Suppressor macrophage treated with lipopolysaccharide for 4 hours (primary cell): ENCODE data around the gene TPM1.
"Not testable (repeated sequence)": the region's sequence is repeated elsewhere in the genome, so short reads cannot be mapped to it uniquely, and the experiment has no call there.

Source experiments
- DNase-seq: peaks from one replicate; pipeline ENCODE4 v3.0.0-alpha.2; 2020

TPM1 gene

DNA sequence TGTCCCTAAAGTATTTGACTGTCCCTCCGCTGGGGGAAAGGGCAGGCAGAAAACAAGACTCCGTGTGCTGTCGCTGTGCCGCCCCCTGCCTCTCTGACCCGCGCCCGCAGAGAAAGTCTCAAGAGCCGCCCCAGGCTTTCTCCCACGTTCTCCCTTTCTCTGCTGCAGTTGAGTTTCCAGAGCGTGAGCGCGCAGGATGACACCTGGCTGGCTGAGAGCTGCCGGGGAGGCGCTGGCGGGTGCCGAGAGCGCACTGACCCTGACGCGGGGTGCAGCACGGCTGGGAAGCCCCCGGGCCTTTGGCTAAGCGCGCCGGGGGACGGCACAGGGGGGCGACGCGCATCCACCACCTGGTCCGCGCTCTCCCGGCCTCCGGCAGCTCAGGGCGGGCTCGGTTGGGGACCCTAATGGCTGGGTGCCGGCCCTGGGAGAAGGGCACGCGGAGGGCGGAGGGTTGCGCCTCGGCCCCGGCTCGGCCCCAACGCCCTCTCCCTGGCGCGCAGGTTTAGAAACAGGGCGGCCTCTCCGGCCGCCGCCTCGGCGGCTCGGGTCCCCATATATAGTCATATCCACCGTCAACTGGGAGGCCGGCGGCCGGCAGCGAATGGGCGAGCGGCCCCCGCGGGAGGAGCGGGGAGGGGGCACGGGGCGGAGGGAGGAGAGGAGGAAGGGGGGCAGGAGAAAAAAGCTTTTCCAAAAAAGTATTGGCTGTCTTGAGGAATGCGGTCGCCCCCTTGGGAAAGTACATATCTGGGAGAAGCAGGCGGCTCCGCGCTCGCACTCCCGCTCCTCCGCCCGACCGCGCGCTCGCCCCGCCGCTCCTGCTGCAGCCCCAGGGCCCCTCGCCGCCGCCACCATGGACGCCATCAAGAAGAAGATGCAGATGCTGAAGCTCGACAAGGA lies at the start of gene TPM1:
TSS of gene TPM1 (plus strand) at position 774 of the 903 bp plus-strand sequence. CDS start at position 857, 83 bp downstream.
- DNase-seq = no peak

DNA sequence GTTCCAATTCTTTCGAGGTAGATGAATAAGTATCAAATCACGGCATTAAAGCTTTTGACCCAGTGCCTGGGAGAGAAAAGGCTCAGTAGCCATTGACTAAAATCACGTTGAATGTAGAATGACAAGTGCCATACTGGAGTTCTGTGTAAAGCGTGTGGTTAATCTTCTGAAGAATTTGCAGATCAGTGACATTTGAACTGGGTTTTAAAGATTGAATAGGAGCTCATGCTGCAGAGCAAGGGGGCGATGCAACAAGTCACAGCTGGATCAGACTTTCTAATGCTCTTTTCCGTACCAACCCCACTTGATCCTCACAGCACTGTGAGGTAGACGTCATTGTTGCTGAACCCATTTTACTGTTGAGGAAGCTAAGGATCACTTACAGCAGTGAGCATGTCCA lies 49.5 kb upstream of the TPM1 start:
- no peak for DNase-seq

DNA sequence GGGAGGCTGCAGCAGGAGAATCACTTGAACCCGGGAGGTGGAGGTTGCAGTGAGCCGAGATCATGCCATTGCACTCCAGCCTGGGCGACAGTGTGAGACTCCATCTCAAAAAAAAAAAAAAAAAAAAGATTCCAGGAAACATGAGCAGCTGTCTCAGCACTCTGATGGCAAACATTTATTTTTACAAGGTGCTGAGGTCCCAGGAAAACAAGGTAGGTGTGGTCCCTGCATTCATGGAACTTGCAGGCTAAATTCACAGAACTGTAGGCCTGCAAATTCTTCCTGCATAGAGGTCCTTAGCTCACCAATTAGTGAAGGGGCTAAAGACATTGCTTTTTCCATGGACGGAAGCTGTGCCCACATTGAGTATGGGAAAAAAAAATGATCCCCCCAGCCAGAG lies 48.9 kb upstream of the TPM1 start:
- DNase-seq = not testable (repeated sequence)

DNA sequence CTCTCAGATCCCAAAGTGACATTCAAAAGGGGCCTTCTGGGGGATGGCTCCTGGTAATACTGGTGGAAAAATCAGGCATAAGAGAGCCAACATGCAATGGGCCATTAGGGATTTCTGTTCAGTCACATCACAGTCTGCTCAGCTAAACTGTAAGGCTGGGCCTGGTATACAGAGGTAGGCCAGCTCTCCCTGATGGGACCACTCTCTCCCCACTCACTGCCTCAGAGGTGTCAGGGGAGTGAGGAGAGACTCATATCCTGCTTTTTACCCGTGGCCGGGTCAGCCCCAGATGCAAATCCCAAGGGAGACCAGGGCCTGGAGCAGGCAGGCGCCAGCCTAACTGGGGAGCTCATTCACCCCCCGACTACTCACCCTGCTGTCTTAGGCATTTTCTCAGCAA lies 48.1 kb upstream of the TPM1 start:
- no peak for DNase-seq

DNA sequence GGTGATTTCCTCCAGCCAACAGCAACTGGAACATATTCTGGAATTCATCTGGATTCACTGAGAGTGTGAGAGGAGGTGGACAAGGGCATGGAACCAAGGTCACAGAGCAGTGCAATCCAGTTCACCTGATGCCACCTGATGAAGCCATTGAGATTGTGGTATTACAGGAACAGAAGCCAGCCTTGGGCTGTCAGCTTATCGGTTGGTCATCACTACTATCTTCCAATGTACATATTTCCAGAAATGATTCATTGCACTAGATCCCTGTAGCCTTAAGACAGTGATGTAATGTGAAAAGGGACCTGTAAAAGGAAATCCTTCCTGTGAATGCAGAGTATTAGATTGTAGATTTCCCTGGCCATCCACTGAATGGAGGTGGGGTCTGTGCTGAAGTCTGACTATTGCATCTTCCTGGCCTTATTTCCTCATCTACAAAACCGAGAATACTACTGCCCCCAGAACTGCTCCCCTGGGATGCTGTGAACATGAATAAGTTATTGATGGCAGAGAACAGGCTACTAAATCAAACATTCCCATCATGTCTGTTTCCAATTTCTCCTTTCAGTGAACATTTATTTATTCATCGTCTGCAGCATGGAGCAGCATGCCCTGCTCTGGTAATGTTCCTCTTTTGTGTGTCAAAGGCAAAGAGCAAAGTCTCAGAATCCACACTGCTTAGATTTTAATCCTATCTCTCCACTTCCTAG lies 47.4 kb upstream of the TPM1 start:
- no peak for DNase-seq

DNA sequence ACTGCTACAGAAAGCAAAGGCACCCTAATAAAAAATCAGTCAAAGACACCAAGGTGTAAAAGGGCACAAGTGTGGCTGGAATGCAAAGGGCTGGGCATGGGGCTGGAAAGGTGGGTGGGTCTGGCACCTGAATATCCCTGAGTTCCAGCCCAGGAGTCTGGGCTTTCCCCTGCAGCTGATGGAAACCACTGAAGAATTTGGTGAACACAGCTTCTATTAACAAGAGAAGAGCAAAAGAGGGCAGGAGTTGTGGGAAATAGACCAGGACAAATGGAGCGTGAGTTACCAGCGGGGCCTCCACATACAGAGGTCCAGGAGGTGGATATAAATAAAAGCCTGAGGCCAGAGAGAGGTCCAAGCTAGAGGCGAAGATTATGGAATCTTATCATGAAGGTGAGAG lies 45.1 kb upstream of the TPM1 start:
- no peak for DNase-seq

DNA sequence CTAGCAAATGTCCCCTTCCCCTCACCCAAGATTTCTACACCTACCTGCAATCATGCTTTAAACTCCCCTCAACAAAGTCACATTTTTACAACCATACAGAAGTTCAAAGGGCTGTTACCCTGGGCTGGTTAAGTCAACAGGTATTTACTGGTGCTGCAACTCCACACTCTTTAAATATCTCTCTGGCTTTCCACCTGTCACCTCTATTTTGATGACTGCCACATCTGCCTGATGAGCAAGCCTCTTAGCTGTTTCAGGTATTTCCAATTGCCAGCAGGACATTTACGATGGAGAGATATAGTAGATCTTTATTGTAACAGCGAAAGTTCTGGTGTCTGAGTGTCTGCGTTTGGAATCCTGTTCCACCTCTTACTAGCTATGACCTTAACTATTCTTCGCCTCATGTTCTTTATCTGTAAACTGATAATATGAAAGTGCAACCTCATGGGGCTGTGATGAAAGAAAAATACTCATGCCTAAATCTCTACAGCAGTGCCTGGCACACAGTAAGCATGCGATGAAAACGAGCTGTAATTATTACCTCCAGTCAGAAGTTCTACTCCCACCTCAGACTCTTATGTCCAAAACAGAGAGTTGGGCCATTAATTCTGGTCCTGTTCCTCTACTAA lies 44.2 kb upstream of the TPM1 start:
- DNase-seq = no peak

DNA sequence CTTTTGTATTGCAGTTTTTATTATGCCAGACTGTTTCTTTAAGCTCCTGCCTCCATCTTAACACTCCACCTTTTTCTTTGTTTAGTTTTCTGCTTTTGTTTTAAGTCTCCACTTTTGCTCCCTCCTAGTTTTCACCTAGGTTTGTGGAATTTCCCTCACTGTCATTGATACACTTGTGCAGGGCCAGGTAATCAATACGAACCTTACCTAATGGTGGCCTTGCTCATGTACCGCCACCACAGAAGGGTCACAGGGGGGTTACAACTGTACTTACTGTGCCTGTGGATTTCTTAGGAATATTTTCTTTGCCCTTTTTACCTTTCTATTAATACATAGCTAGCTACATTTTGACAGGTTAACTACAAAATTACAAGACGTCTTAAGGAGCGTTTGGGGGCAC lies 43.4 kb upstream of the TPM1 start:
- no peak for DNase-seq

DNA sequence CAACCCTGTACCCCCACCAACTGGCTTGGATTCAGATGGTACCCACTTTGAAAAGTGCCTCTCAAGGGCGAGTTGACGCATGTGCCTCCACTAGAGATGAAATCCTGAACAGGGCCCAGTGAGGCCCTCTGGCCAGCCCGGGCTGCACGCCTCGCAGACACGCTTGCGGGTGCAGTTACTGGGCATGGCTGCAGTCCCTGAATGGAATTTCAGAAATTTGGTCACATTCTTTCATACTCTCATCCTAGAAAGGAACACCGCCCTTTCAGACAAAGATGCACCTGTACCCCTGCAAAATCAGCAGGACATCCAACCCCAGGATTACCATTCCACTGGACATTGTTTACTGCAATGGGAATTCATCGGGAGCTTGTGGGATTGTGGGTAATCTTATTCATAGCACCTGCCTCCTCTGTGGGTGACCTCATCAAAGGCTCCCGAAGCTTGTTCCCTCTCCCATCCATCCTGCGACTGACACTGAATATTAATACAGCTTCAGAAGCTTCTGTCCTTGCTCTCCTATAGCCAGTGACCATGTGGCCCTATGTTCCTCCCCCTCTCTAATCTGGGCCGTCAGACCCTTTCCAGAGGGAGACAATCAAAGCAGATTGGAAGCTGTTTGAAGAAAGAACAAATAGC lies 42.5 kb upstream of the TPM1 start:
- DNase-seq = no peak

DNA sequence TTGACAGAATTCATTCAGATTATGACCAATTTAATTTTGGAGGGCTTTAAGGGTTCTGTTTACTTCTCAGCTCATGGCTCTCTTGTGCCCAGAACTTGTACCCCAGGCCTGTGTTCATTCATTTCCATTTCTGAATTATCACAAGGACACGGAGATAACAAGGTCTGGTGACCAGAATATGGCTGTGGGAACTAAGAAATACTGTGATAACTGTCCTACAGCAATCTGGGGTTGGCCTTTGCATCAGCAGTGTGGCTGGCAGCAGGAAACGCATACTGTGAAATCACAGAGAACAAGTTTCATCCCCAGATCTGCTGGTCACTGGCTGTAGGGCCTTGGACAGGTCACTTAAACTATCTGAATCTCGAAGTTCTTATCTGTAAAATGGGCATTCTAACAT lies 41.8 kb upstream of the TPM1 start:
- no peak for DNase-seq

DNA sequence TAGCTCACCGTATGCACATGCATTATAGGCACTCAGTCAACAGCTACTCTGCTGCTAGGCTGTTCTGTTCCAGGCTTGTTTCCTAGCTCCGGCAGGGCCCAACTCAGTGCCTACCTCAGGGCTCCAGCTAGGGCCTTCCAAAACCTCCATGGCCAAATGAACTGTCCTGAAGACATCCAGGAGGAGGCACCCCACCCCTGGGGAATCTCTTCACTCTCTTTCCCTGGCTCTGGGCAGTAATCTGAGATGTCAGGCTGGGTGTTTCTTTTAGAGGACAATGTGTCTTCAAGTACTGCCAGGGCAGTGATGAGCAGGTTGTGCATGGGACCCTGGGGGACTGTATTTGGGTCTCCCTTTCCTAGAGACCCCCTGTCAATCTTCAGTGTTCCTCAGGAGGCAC lies 38.3 kb upstream of the TPM1 start:
- no peak for DNase-seq

DNA sequence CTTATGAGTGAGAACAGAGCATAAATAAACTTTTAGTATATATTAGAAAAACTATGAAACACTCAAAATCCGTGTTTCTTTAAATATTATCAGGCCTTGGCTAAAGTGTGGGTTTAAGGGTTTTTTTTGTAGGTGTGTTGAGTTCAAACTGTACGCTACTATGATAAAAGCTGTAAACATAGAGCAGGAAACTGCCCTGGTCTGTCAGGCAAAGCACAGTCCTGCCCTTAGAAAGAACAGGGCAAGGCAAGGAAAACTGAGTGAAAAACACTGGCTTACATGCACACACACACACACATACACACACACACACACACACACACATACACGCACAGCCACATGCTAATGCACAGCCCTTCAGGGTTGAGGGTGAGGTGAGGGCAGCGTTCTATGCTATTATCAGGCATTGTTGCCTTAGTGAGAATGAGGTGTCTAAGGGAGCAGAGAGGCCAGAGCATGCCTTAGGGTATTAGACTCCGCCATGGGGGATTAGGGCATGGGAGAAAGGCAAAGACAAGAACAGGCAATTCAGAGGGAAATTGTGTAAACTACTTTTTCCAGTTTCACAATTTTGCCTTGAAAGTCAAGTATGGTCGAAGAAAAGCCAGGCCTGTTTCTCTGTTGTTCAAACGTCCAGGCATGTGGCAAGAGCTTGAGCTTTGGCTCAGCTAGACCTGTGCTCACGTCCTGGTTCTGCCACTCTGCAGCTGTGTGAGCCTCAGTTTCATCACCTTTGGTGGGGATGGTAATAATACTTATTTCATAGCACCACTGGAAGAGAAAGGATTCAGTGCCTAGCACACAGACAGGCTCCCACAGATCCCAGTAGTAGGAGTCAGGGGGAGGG lies 36.3 kb upstream of the TPM1 start:
- no peak for DNase-seq

DNA sequence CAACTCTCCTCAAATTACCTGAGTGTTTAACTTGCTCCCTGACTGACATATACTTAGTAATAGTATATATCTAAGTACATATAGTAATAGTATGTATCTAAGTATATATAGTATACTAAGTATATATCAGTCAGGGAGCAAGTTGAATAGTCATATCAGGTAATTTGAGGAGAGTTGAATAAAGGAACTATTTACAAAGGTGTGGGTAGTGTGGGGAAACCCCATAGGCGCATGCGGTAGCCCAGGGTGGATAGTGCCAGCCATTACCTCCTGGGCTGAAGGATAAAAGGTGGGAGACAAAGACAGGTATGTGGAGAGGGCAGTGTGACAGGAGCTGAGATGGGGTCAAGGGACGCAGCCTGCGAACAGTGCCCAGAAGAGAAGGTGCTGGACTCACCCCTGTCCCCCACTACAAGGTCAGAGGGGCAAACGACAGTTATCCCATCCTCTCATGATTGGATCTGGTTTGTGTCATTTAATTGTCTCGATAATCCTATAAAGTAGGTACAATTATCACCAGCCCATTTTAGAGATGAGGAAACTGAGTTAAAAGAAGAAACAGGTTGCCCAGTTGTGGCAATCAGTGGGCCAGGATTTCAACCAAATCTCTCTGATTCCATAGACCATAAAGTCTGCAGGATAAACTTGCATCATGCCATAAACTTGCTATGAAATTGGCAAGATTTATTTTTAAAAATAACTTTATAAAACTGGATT lies 34.1 kb upstream of the TPM1 start:
- DNase-seq = no peak

DNA sequence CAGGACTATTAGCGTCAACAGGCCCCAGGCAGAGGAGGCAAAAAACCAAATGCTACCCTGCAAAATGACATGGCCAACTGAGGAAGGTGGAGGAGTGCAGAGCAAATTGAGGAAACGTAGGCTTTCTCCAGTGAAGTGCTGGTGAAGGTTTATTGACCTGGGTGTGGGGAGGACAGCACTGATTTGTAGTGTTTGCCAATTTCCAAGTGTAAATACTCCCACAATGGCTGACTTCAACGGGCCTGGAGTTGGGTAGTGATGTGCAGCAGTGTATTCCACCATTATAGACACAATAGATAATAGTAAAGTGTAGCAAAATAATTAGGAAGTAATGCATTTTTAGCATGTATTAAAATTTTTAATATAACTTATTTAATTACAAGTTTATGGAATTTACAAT lies 32.2 kb upstream of the TPM1 start:
- DNase-seq = no peak

DNA sequence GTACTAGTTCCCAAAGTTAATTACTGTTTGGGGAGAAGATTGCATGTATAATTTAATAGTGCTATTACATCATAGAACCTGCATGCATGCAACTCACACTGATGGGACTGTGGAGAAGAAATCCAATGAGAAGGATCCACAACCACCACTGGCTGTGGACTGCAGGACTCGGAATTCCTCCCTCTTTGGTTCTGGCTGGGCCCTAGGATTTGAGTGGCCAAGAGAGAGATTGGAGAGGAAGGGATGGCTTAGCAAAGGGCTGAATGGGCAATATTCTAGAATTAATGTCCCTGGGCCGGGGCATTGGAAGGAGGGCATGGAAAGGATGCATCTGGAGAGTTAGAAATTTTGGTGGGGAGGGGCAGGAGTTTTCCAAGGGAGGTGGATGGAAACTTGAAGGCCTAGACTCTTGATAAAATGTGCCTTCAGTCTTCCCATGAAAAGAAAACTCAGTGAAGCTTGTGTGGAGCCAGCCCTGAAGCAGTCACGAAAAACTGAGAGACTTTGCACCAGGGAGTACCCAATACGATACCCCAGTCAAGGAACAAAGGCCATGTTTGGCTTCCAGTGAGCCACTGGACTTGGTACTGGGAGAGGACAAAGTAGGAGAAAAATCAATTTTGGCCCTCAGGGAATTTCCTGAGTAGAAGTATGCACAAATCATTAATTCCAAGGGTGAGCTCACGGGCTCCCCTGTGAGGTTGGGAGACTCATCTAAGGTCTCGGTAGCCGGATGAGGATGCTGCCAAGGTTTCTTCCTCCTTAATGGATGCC lies 31.4 kb upstream of the TPM1 start:
- DNase-seq = no peak

DNA sequence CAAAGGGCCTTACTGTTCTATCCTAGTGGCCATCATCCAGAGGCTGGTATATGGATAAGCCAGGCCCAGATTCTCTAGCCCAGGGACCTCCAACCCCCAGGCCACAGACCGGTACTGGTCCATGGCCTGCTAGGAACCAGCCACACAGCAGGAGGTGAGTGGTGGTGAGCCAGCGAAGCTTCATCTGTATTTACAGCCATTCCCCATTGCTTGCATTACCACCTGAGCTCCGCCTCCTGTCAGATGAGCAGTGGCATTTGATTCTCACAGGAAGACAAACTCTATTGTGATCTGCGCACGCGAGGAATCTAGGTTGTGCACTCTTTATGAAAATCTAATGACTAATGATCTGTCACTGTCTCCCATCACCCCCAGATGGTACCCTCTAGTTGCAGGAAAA lies 30.1 kb upstream of the TPM1 start:
- no peak for DNase-seq

DNA sequence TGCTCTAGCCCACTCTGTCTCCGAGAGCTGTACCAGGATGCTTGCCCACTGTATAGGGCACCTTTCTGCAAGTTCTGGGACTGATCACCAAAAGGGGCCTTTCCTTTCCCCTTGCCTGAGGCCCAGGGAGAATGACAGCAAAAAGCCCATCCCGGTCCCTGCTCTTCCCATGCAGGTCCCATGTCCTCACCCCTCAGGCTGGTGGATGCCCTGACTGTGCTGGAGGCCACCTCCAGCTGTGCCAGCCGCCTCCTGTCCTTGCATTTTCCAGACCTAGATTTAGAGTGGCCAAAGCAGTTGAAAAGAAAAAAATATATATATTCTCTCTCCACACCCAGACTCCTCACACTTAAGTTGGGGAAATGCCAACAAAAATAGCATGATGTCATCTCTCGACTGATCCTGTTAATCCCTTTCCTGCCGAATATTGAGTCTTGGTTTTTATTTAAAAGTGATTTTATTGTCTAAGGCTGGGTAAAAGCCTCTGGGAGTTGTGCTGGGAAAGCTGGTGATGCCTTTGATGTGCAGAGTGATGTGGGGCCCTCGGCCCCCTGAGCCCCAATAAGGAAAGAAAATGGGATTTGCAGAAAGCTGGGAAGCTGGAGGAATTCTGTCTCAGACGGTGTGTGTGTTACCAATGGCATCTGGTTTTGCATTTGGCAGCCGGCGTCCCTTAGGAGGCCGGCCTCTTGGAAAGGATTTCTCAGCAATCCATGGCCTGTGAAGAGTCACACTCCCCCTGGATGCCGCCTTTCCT lies 29.3 kb upstream of the TPM1 start:
- DNase-seq = no peak

DNA sequence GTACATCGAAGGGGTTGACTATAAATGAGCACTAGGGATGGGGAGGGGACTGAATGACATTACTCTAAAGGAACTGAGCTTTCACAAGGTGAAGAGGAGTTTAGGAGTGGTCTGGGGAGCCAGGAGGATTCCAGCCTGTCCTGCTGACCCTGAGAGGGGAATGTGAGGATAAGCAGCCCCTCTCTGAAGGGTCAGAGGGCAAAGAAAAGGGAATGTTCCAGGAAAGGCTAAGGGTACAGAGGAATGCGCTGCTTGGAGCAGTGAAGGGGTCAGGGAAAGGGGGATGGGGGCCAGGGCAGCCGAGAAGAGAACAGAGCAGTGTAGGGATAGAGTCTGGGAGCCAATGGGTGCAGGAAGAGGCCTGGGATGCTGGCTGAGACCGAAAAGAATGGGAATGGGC lies 28.0 kb upstream of the TPM1 start:
- DNase-seq = no peak

DNA sequence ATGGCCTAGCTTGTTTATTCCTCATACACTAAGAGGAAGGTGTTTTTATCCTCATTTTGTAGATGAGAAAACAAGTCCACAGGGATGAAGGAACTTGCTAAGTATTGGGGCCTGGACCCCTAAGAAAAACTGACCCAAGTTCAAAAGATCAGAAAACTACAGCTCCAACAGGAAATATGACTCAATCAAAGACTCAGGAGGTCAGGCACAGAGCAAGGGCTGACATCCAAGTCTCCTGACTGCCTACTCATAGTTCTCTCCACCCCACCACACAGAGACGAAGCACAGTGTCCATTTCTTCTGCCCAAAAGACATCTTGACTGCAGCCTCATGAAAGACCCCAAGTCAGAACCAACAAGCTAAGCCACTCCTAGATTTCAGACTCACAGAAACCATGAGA lies 26.9 kb upstream of the TPM1 start:
- peak; percentile 67 for DNase-seq

DNA sequence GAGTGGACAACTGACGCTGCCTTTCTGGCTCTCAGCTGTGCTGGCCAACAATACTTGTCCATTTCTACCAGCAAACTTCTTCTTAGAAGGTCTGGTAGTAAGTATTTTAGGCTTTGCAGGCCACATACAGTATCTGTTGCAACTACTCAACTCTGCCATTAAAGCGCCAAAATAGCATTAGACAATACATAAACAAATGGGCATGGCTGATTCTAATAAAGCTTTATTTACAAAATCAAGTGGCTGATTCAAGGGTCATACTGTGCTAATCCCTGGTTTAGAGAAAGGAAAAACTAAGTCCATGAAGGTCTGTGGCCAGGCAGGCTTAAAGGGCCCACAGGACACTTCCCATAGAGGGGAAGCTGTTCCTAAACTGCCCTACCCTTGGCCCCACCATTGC lies 26.3 kb upstream of the TPM1 start:
- DNase-seq = no peak
